GM21367 (cell line): ENCODE measurements around the gene ASIC4.

ENCODE experiments used
- ATAC-seq: cut with Tn5 transposase; IDR thresholded peaks from one replicate; pipeline ENCODE4 v1.9.1; 2021; ENCODE audit not compliant: unreplicated experiment

Gene ASIC4

GRCh38 chr2:219514196-219514761 lies at the start of gene ASIC4:
ASIC4 (plus strand) TSS chr2:219514482; CDS start chr2:219514725, 243 bp downstream.
- ATAC-seq: no peak

DNA sequence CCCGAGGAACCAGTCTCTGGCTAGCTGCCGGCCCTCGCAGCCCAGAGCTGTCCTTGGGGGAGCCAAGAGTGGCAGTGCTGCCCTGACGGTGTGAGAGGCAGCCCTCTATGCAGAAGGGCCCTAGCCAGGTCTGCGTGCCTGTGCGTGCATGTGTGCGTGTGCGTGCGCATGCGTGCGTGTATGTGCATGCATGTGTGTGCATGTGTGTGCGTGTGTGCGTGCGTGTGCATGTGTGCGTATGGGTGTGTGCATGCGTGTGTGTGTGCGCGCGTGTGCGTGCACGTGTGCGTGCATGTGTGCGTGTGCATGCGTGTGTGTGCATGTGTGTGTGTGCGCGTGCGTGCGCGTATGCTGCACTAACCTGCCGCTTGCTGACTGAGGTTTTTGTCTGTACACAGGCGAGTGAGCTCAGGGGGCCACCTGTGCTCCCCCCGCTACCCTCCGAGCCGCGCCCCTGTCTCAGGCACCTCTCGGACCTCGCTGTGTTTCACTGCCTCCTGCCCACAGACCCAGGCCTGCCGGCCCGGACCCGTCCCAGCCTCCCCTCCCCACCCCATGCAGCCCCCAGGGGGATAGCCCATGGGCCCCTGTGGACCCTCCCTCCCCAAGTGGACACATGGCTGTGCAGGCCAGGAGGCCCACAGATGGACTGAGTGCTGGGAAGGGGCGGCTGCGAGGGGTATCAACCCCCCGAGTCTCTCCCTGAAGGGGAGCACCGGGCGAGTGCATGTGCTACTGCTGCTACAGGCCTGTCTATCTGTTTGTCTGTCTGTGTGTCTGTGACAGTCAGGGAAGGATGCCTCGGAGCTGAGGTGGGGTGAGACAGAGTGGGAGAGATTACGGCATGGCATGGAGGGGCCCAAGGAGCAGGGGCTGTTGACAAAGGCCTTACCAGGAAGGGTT lies 48.4 kb upstream of the ASIC4 start:
- no peak for ATAC-seq

- ATAC-seq: no peak
These were observed 47.2 kb upstream of the ASIC4 start for GRCh38 chr2:219466816-219467735.

- ATAC-seq: no peak
These were observed 46.6 kb upstream of the ASIC4 start for GRCh38 chr2:219467736-219468075.

GRCh38 chr2:219468410-219469185 lies 45.7 kb upstream of the ASIC4 start:
- no peak for ATAC-seq

DNA sequence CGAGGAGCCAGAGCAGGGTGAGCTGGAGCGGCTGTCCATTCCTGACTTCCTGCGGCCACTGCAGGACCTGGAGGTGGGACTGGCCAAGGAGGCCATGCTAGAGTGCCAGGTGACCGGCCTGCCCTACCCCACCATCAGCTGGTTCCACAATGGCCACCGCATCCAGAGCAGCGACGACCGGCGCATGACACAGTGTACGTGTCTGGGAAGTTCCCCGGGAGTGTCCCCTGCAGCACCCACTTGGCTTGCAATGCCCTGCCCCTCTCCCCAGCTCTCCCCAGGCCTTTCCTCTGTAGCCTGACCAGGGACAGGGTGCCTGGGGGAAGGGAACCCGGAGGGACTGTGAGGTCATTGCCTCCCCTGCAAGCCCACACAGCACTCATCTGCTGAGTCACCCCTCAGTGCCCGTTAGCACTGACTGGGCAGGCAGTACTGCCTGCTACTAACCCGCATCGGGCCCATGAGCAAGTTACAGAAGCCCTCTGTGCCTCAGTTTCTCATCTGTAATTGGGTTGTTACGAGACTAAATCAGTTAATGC lies 45.0 kb upstream of the ASIC4 start:
- no peak for ATAC-seq

GRCh38 chr2:219470429-219470828 lies 43.9 kb upstream of the ASIC4 start:
- no peak for ATAC-seq

GRCh38 chr2:219471476-219472371 lies 42.6 kb upstream of the ASIC4 start:
- ATAC-seq: no peak

DNA sequence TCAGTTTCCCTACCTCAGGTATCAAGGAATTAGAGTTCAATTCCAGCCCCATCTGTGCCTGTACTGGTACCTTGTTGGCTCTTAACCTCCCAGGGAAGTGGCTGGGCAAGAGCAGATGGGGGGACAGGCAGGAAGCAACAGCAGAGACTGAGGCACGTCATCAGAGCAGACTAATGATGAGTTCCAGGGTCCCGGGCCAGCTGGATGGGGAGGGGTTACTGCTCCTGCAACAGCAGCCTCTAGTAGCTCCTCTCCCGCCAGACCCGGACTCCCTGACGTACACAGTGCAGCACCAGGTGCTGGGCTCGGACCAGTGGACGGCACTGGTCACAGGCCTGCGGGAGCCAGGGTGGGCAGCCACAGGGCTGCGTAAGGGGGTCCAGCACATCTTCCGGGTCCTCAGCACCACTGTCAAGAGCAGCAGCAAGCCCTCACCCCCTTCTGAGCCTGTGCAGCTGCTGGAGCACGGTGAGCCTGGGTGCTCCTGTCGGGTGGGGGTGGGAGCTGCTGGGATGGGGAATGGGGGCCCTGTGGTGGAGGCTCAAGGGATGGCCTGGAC lies 41.6 kb upstream of the ASIC4 start:
- ATAC-seq: no peak

DNA sequence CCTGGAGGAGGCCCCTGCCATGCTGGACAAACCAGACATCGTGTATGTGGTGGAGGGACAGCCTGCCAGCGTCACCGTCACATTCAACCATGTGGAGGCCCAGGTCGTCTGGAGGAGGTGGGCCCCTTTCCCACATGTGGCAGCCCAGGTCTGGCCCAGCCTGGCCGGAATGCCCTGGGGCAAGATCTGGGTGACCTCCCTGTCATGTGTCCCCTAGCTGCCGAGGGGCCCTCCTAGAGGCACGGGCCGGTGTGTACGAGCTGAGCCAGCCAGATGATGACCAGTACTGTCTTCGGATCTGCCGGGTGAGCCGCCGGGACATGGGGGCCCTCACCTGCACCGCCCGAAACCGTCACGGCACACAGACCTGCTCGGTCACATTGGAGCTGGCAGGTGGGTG lies 40.8 kb upstream of the ASIC4 start:
- no peak for ATAC-seq

DNA sequence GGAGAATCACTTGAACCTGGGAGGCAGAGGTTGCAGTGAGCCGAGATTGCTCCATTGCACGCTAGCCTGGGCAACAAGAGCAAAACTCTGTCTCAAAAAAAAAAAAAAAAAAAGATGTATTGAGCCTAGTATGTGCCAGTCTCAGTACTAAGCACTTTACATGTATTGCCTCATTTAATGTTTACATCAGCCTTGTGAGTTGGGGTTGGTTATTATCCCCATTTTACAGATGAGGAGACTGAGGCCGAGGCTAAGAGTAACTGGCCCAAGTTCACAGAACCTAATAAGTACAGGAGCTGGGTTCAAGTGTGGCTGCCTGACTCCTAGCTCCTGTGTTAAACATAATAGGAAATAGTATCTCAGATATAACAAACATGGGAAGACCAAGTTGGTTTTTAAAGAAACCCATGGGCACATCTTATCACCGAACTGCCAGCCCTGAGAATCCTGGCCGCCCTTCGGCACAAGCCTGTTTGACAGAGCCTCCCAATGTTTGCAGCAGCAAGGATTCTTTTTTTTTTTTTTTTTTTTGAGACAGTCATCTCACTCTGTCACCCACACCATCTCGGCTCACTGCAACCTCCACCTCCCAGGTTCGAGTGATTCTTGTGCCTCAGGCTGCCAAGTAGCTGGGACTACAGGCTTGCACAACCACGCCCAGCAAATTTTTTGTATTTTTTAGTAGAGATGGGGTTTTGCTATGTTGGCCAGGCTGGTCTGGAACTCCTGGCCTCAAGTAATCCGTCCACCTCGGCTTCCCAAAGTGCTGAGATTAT lies 39.8 kb upstream of the ASIC4 start:
- no peak for ATAC-seq

- ATAC-seq: no peak
These were observed 39.0 kb upstream of the ASIC4 start for GRCh38 chr2:219475278-219475677.

DNA sequence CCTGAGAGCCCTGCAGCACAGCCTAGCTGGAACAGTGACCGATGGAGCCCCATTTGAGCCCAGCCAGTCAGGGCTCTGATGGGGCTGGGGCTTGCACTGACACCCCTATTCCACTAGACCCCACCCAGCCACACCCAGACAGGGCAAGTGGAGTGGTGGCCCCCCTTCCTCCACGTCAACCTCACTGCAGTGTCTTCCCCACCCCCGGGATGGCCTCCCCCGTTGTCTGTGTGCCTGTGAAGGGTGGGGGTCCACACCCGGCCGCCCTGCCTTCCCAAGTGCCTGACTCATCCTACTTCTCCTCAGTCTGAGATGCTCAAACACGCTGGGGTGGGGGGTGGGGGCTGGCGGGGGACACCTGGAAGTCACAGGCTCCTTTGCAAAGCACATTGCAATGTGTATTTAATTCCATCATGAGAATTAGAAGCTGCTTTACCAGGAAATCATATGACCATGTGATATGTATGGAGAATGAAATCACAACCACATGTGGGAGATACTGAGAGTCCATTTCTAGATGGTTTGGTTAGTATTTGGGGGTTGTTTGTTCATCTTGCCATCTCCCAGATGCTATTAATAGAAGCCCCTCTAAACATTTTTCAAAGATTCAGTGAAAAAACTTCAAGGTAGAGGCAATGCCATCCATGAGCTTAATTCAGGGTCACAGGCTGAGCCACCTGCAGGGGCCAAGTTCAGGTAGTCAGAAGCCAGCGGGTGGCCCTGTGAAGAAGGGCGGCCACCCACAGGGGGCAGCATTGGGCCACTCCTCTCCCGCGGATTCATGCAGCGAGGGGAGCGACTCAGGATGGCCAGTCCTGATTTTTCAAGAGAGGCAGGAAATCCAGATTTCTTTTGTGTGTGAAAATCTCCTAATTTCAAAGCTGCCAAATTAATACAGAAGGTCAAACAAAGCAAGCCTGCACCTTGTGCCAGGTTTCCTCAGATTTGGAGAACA lies 38.3 kb upstream of the ASIC4 start:
- ATAC-seq: no peak

DNA sequence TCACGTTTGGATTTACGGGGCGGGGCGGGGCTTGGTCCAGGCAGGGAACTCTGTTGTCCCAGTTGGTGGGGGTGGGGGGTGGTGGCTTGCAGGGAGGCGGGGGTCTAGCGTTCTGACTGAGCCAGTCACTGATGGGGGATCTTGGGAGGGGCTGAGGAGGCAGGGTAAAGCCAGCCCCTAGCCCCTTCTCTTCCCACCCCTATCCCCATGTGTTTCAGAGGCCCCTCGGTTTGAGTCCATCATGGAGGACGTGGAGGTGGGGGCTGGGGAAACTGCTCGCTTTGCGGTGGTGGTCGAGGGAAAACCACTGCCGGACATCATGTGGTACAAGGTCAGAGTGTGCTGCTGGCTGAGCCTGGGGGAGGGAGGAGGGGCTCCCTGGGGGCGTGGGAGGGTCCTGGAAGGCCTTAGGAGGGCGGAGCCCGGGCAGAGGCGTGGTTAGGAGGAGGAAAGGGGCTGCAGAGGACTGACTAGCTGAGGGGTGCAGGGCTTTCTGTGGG lies 37.6 kb upstream of the ASIC4 start:
- ATAC-seq: no peak

- ATAC-seq: no peak
These were observed 37.1 kb upstream of the ASIC4 start for GRCh38 chr2:219477179-219477578.

DNA sequence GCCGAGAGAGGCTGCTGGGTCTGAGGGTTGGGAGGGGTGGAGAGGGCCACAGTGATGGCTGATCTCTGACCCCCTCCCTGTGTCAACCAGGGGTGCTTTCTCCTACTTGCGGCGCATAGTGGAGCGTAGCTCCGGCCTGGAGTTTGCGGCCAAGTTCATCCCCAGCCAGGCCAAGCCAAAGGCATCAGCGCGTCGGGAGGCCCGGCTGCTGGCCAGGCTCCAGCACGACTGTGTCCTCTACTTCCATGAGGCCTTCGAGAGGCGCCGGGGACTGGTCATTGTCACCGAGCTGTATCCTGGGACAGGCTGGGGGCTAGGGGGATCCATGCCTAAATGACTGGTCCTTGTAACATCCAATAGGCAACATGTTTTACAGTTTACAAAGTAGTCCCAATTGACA lies 36.5 kb upstream of the ASIC4 start:
- no peak for ATAC-seq

- ATAC-seq: no peak
These were observed 35.4 kb upstream of the ASIC4 start for GRCh38 chr2:219478916-219479315.
